IPS DF 4.7 (cell line): ENCODE measurements around the gene OPALIN.
"Not testable (repeated sequence)": the region's sequence is repeated elsewhere in the genome, so short reads cannot be mapped to it uniquely, and the experiment has no call there.

Source experiments
- DNase-seq: peaks from one replicate; pipeline ENCODE4 v3.0.0-alpha.2; 2013; ENCODE audit warnings: low spot score; ENCODE audit errors: extremely low read depth

The OPALIN gene

GRCh38 chr10:96339383-96339782 lies 19.4 kb downstream of the OPALIN start:
- no peak for DNase-seq

- DNase-seq = no peak
These were observed 20.4 kb downstream of the OPALIN start for GRCh38 chr10:96338279-96338925.

GRCh38 chr10:96337106-96337505 lies 21.7 kb downstream of the OPALIN start:
- no peak for DNase-seq

- no peak for DNase-seq
These were observed 23.9 kb downstream of the OPALIN start for GRCh38 chr10:96334616-96335526.

- DNase-seq = no peak
These were observed 25.7 kb downstream of the OPALIN start for GRCh38 chr10:96333101-96333500.

GRCh38 chr10:96327462-96327861 lies 31.3 kb downstream of the OPALIN start:
- DNase-seq = no peak

GRCh38 chr10:96325719-96326373 lies 33.0 kb downstream of the OPALIN start:
- no peak for DNase-seq

GRCh38 chr10:96324447-96324846 lies 34.4 kb downstream of the OPALIN start:
- no peak for DNase-seq

- DNase-seq = no peak
These were observed 36.5 kb downstream of the OPALIN start for GRCh38 chr10:96322275-96322674.

GRCh38 chr10:96321822-96322221 lies 37.0 kb downstream of the OPALIN start:
- no peak for DNase-seq

GRCh38 chr10:96319754-96320474 lies 38.9 kb downstream of the OPALIN start:
- DNase-seq = no peak

GRCh38 chr10:96317067-96317833 lies 41.6 kb downstream of the OPALIN start:
- DNase-seq = no peak

- no peak for DNase-seq
These were observed 45.5 kb downstream of the OPALIN start for GRCh38 chr10:96313344-96313743.

- DNase-seq = no peak
These were observed 47.6 kb downstream of the OPALIN start for GRCh38 chr10:96311180-96311715.

GRCh38 chr10:96310321-96310669 lies 48.5 kb downstream of the OPALIN start:
- no peak for DNase-seq

- peak; percentile 96 for DNase-seq
These were observed 49.0 kb downstream of the OPALIN start for GRCh38 chr10:96309628-96310320.

- not testable (repeated sequence) for DNase-seq
These were observed 49.9 kb downstream of the OPALIN start for GRCh38 chr10:96308854-96309253.

- DNase-seq = no peak
These were observed 52.3 kb downstream of the OPALIN start for GRCh38 chr10:96306516-96306915.

GRCh38 chr10:96305019-96305418 lies 53.8 kb downstream of the OPALIN start:
- no peak for DNase-seq

GRCh38 chr10:96304230-96304629 lies 54.6 kb downstream of the OPALIN start, which contains the start of gene DNTT:
Gene DNTT (plus strand): TSS chr10:96304434. CDS start chr10:96304498, 64 bp downstream.
- DNase-seq = no peak
